Activated CD4-positive, alpha-beta T cell treated with anti-CD3 and anti-CD28 coated beads, Interleukin-10, Interleukin-2, amounts not matched to agents 100 ng/mL and 50 ng/mL, durations not matched to agents 16 hours and 8 hours (primary cell): ENCODE results near the gene KIRREL2.
A peak's percentile ranks its signal among the peaks of the same experiment; 100 is the strongest.

Experiments
- DNase-seq: peaks from one replicate; pipeline ENCODE4 v3.0.0-alpha.2; 2020

Gene KIRREL2

GRCh38 chr19:35845215-35846037 is 11.3 kb upstream of the KIRREL2 start:
- DNase-seq, result no peak

GRCh38 chr19:35846038-35846668 is 10.6 kb upstream of the KIRREL2 start:
- DNase-seq, result no peak

DNA sequence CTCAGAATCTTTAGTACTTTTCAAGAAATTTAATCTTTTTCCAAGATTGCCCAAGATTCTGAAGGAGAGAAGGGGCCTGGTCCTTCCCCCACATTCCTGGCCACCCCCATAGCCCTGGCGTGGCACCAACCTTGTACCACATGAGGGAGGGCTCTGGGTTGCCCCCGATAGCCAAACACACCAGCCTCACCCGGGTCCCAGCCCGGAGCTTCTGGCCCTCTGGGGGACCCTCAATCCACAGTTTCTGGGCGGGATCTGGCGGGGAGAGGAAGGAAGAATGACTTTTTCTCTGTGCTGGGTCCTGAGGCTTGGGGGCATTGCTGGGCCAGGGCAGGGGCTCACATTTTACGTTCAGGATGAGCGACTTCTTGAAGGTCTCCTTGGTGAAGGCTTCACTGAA is 8.8 kb upstream of the KIRREL2 start:
- DNase-seq, result no peak

DNA sequence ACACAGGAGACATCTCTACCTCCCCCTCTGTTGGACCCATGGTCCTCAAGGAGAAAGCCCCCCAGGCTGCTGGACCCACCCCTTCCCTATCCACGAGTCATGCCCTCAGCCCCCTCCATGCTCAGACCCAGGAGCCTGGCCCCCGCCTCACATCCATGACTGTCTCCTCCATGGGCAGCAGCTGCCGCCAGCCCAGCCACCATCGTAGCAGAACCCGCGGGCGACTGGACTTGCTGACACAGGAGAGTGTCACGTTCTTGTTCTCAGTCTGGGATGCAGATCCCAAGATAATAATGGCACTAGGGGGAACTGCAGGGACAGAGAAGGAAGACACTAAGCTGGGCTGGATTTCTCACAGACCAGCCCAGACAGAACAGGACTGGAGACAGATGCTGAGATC is 8.2 kb upstream of the KIRREL2 start:
- DNase-seq, result no peak

GRCh38 chr19:35848919-35849505 is 7.7 kb upstream of the KIRREL2 start:
- no peak for DNase-seq

DNA sequence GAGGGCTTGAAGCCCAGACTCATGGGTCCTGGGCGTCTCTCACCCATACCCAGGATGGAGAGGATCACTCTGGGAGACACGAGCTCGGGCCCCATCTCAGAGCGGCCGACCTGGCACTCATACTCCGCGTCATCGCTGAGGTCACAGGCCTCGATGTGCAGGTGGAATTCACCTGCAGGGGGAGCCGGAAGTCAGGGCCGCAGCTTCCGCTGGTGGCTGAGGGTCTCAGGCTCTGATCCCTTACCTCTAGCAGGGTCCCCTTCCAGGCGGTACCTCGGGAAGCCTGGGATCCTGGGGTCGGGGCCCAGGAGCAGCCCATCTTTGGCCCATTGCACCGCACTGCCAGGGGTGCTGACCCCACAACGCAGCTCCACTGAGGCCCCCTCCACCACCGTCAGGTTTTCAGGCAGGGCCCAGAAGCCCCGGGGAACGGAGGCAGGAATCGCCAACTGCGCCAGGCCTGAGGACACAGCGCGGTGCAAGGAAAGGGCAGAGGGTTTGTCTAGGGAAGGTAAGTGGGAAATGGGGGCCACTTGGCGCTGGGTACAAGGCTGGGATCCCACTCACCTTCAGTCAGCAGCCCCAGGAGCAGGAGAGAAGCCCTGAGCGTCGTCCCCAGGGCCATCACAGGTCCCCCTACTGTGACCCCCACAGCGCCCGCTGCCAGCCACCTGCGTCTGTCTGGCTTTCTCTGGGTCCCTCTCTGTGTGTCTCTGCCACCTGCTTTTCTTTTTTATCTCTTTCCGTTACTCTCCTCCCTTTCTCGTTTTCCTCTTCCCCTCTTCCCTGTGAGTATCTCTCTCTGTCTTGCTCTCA is 5.3 kb upstream of the KIRREL2 start:
- no peak for DNase-seq

DNA sequence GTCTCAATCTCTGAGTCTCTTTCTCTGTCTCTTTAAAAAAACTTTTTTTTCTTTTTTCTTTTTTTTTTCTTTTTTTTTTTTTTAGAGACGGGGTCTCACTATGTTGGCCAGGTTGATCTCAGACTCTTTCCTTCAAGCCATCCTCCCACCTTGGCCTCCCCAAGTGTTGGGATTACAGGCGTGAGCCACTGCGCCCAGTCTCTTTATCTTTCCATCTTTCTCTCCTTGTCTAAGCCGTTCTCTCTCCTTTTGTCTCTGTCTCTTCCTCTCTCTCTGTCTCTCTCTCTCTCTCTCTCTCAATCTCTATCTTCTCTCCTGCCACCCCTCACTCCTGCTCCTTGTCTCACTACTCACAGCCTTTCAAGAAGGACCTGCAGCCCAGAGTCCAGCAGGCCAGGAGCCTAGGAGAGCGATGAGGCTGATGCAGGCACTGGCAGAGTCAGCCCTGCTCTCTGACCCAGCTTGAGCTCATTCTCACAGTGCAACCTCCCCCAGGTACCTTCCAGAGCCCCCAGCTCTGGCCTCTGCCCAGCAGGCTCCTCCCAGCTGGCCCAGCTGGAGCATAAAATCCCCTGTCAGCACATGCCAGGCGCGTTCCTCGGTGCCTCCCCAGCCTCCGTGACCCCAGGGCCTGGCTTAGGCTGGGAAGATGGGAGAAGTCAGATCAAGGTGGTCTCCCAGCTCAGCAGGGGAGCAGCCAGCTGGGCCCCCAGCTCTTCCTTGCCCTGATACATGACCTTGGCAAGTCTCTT is 4.5 kb upstream of the KIRREL2 start, which contains the start of gene NPHS1:
Gene NPHS1 (minus strand): TSS at position 476 of the 752 bp plus-strand sequence. CDS start 667 bp downstream, outside the sequence.
- DNase-seq, result no peak

DNA sequence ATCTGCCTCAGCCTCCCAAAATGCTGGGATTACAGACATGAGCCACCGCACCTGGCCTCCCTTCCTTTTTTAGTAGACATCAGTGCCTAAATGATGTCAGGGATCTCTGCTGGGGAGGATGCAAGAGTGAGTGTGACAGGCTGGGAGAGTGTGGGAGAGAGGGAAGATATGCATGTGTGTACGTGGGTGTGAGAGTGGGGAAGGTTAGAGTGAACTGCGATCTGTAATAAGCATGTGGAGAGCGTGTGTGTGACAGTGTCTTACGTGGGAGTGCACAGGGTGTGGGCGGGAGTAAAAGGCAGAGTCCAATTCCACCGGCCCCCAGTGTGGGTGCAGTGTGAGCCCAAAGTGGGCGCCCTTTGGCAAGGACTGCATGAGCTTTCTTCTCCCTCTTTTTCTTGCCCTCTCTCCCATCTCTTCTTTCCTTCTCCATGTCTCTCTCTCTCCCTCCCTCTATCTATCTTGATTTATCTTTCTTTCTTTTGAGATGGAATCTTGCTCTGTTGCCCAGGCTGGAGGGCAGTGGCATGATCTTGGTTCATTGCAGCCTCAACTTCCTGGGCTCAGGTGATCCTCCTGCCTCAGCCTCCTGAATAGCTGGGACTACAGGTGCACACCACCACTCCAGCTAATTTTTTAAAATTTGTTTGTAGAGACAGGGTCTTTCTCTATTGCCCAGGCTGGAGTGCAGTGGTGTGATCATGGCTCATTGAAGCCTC is 3.5 kb upstream of the KIRREL2 start:
- DNase-seq, result no peak

- DNase-seq, result no peak
Observed at GRCh38 chr19:35858311-35858710, 1.6 kb downstream of the KIRREL2 start.

GRCh38 chr19:35859414-35859813 is 2.7 kb downstream of the KIRREL2 start:
- no peak for DNase-seq

DNA sequence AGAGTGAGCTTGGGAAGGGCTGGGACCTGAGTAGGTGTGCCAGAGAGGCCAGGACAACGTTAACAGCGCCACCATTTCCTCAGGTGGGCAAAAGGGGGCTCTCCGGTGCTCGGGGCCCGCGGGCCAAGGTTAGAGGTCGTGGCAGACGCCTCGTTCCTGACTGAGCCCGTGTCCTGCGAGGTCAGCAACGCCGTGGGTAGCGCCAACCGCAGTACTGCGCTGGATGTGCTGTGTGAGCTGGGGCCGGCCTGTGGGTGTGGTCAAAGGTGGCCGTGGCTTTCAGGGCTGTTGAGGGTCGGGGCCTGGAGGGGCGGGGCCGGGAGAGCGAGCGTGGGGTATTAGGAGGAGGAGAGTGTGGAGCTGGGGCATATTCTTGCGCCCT is 3.7 kb downstream of the KIRREL2 start:
- no peak for DNase-seq

DNA sequence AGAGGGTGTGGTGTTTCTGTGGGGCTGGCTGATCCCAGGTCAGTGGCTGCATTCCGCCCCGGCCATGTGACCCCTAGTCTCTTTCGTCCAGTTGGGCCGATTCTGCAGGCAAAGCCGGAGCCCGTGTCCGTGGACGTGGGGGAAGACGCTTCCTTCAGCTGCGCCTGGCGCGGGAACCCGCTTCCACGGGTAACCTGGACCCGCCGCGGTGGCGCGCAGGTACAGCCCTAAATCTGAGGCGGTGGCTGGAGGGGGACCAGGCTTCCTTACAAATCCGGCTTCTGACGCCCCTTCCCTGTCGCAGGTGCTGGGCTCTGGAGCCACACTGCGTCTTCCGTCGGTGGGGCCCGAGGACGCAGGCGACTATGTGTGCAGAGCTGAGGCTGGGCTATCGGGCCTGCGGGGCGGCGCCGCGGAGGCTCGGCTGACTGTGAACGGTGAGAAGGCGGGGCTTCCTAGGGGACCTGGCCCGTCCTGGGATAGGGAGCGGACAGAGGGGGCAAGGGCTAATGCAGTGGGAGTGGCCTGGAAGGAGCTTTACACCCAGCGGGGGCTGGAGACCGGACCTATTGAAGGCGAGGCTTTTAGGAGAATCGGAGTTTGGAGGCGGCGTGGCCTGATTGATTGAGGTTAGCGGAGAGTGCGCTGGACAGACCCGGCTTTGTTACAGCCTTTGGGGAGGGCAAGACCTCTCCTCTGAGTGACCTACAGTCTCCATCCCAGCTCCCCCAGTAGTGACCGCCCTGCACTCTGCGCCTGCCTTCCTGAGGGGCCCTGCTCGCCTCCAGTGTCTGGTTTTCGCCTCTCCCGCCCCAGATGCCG is 4.3 kb downstream of the KIRREL2 start:
- DNase-seq, result no peak

DNA sequence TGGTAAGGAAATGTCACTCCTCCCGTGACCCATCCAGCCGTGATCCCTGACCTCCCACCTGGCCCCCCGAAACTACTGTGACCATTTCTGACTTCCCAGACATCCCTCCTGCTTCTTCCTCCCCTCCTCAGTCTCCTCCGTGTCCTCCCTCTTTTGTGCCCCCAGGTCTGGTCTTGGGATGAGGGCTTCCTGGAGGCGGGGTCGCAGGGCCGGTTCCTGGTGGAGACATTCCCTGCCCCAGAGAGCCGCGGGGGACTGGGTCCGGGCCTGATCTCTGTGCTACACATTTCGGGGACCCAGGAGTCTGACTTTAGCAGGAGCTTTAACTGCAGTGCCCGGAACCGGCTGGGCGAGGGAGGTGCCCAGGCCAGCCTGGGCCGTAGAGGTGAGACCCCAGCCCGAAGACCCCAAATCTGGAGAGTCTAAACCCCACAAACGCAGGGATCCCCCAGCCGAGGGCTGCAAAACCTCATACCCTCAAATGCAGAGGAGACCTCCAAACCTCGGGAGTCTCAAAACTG is 5.0 kb downstream of the KIRREL2 start:
- DNase-seq, result no peak

DNA sequence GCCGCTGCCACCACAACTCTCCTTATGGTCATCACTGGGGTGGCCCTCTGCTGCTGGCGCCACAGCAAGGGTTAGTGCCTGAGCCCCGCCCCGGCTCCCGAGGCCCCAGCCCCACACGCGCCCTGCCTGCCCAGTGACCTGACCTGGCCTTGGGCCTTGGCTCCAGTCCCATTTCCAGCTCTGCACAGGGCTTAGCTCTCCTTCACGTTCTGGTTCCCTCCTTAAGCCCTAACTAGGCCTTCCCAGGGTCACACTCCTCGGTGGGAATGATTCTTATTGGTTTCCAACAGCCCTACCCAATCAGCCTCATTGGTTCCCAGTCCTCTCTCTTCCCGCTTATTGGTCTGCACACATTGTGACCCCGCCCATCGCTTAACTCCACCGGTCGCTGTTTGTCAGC is 5.8 kb downstream of the KIRREL2 start:
- DNase-seq, result no peak

DNA sequence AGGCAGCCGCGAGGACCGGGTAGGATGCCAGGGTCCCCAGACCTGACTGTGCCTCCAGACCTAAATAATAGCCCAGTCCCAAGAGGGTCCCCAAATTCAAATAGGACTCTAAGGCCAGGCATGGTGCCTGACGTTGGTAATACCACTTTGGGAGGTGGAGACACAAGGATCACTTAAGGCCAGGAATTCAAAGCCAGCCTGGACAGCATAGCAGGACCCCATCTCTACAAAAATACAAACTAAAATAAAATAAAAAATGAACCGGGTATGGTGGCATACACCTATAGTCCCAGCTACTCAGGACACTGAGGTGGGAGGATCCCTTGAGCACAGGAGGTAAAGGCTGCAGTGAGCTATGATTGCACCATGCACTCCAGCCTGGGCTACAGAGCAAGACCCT is 6.3 kb downstream of the KIRREL2 start:
- DNase-seq, result no peak

DNA sequence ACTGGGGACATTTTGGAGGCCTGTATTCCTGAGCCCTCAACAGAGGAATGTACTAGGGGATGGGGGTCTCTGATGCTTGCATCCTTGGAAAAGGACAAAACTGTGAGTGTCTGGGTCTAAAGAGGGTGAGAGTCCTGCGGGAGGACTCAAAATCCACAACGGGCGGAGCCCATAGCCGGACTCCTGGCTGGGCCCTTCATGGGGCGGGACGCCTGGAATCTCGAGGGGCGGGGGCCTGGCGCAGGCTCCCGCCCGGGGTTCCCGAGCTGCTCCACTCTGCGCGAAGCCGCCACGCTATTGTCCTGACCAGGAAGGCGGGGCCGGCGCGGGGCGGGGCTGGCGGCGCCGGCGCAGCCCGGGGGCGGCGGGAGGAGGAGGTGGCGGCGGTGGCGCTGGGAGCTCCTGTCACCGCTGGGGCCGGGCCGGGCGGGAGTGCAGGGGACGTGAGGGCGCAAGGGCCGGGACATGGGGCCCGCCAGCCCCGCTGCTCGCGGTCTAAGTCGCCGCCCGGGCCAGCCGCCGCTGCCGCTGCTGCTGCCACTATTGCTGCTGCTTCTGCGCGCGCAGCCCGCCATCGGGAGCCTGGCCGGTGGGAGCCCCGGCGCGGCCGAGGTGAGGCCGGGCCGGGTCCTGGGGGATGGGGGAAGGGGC is 11.6 kb downstream of the KIRREL2 start, which contains the start of gene APLP1:
Gene APLP1 (plus strand): TSS at position 403 of the 651 bp plus-strand sequence. CDS start 63 bp downstream, at position 466.
- DNase-seq, result peak; percentile 67

GRCh38 chr19:35868823-35869326 is 12.2 kb downstream of the KIRREL2 start:
- DNase-seq, result no peak

GRCh38 chr19:35869327-35870123 is 12.8 kb downstream of the KIRREL2 start:
- DNase-seq, result peak; percentile 92
